Fibroblast of villous mesenchyme (primary cell): ENCODE measurements around the gene MAFG. TPM values are rescaled to one million over a fixed set of nuclear protein-coding genes. Genes with fewer than 3 reads are reported as not detected.

ENCODE experiments used
- DNase-seq: peaks from one replicate; pipeline ENCODE4 v3.0.0-alpha.2; 2010; ENCODE audit warnings: low read depth
- H3K4me3 ChIP-seq: 2 replicates; pipeline ENCODE4 v1.5.1; 2011; ENCODE audit warnings: low read depth, mild to moderate bottlenecking, low read length
- CTCF ChIP-seq: IDR thresholded peaks from 2 replicates; pipeline ENCODE4 v1.5.1; 2012; ENCODE audit warnings: low read depth, mild to moderate bottlenecking, low read length; ENCODE audit not compliant: insufficient read depth
- total RNA-seq: library from RNA; depleted of rRNA; stranded (reverse); fragments of >200 nt; gene quantifications from 2 replicates; pipeline ENCODE4 v1.2.3, GENCODE V29; 2012

Gene MAFG
- total RNA-seq, 1 donor: 23.3 TPM

- no peak overlapping the region for H3K4me3 ChIP-seq
- TF ChIP-seq CTCF: no peak
- DNase-seq: no peak
Observed at GRCh38 chr17:81961521-81962498, 34.3 kb upstream of the MAFG start.

- H3K4me3 ChIP-seq: peak within 1 kb of the TSS; percentile 52
- peak; percentile 26 for DNase-seq
- peak; percentile 21 for TF ChIP-seq CTCF
Observed at GRCh38 chr17:81961087-81961511, 33.6 kb upstream of the MAFG start, which contains the start of gene NOTUM. TSS of gene NOTUM (minus strand) at chr17:81961187. CDS start at chr17:81960909, 278 bp downstream.

- no peak for TF ChIP-seq CTCF
- DNase-seq: no peak
- peak overlapping the region; percentile 52 for H3K4me3 ChIP-seq
Observed at GRCh38 chr17:81960130-81960958, 32.8 kb upstream of the MAFG start.

GRCh38 chr17:81959362-81960129 lies 32.0 kb upstream of the MAFG start:
- TF ChIP-seq CTCF: peak; percentile 47
- peak overlapping the region; percentile 52 for H3K4me3 ChIP-seq
- DNase-seq: peak; percentile 59

GRCh38 chr17:81958633-81959342 lies 31.3 kb upstream of the MAFG start:
- no peak for TF ChIP-seq CTCF
- DNase-seq: no peak
- no peak overlapping the region for H3K4me3 ChIP-seq
